Panc1 (cell line): Measurements from ENCODE around the gene RAI2.

Experiments
- CTCF ChIP-seq: fragments of 450-650 bp; IDR thresholded peaks from 2 replicates; pipeline ENCODE4 v1.5.1; 2017; ENCODE audit warnings: mild to moderate bottlenecking
- TF ChIP-seq, protein P1 (sequence below), 2 experiments: IDR thresholded peaks; 2 replicates each; pipeline ENCODE4 v1.6.1; 2011 to 2012; ENCODE audit warnings: low read depth in 2 of 2, control low read depth in 1 of 2, low read length in 1 of 2, mild to moderate bottlenecking in 1 of 2, moderate library complexity in 1 of 2; ENCODE audit not compliant: insufficient read depth in 1 of 2

- peak; percentile 80 for TF ChIP-seq CTCF
- TF ChIP-seq, protein P1, sequence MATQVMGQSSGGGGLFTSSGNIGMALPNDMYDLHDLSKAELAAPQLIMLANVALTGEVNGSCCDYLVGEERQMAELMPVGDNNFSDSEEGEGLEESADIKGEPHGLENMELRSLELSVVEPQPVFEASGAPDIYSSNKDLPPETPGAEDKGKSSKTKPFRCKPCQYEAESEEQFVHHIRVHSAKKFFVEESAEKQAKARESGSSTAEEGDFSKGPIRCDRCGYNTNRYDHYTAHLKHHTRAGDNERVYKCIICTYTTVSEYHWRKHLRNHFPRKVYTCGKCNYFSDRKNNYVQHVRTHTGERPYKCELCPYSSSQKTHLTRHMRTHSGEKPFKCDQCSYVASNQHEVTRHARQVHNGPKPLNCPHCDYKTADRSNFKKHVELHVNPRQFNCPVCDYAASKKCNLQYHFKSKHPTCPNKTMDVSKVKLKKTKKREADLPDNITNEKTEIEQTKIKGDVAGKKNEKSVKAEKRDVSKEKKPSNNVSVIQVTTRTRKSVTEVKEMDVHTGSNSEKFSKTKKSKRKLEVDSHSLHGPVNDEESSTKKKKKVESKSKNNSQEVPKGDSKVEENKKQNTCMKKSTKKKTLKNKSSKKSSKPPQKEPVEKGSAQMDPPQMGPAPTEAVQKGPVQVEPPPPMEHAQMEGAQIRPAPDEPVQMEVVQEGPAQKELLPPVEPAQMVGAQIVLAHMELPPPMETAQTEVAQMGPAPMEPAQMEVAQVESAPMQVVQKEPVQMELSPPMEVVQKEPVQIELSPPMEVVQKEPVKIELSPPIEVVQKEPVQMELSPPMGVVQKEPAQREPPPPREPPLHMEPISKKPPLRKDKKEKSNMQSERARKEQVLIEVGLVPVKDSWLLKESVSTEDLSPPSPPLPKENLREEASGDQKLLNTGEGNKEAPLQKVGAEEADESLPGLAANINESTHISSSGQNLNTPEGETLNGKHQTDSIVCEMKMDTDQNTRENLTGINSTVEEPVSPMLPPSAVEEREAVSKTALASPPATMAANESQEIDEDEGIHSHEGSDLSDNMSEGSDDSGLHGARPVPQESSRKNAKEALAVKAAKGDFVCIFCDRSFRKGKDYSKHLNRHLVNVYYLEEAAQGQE (IDR thresholded peaks at IDR 0.05; ENCODE audit: insufficient read depth in 1 of 2, low read depth in 2 of 2, low read length in 1 of 2) = no peak
These were observed 72.7 kb downstream of the RAI2 start for GRCh38 chrX:17788439-17788838.
